SK-N-SH treated with all-trans-retinoic acid at 6 μM for 48 hours (cell line): ENCODE data around the gene KLHDC10.
A peak's percentile ranks its signal among the peaks of the same experiment; 100 is the strongest.

Experiments
- ATAC-seq: fragments of 200-7000 bp; cut with Tn5 transposase; 3 replicates; pipeline ENCODE4 v1.9.1; 2020; ENCODE audit warnings: mild to moderate bottlenecking, moderate library complexity
- ARNTL ChIP-seq: fragments of 450-650 bp; formaldehyde crosslinking; IDR thresholded peaks from 2 replicates; pipeline ENCODE4 v1.5.0; 2020; ENCODE audit warnings: low read depth, mild to moderate bottlenecking, moderate library complexity, borderline replicate concordance
- BACH2 ChIP-seq: fragments of 250-450 bp; sonication (Bioruptor Pico); IDR thresholded peaks from 2 replicates; pipeline ENCODE4 v1.9.0; 2021; ENCODE audit warnings: mild to moderate bottlenecking, borderline replicate concordance
- ESRRG ChIP-seq: fragments of 250-450 bp; sonication (Bioruptor Pico); IDR thresholded peaks from 2 replicates; pipeline ENCODE4 v1.6.1; 2021; ENCODE audit warnings: mild to moderate bottlenecking
- GLIS3 ChIP-seq: fragments of 250-450 bp; sonication (Bioruptor Pico); IDR thresholded peaks from 2 replicates; pipeline ENCODE4 v1.5.0; 2020; ENCODE audit warnings: mild to moderate bottlenecking, moderate library complexity
- OSR1 ChIP-seq: fragments of 250-450 bp; sonication (Bioruptor Pico); IDR thresholded peaks from 2 replicates; pipeline ENCODE4 v1.8.0; 2022; ENCODE audit warnings: moderate library complexity, mild to moderate bottlenecking, inconsistent platforms
- PPARA ChIP-seq: fragments of 250-450 bp; sonication (Bioruptor Pico); IDR thresholded peaks from 2 replicates; pipeline ENCODE4 v1.5.0; 2020; ENCODE audit warnings: mild to moderate bottlenecking, borderline replicate concordance
- RARB ChIP-seq: fragments of 250-450 bp; sonication (Bioruptor Pico); IDR thresholded peaks from 2 replicates; pipeline ENCODE4 v1.8.0; 2021; ENCODE audit warnings: mild to moderate bottlenecking, moderate library complexity
- SNAI2 ChIP-seq: fragments of 250-450 bp; sonication (Bioruptor Pico); IDR thresholded peaks from 2 replicates; pipeline ENCODE4 v1.5.0; 2020; ENCODE audit warnings: mild to moderate bottlenecking, moderate library complexity
- TCF4 ChIP-seq: fragments of 250-450 bp; sonication (Bioruptor Pico); IDR thresholded peaks from 2 replicates; pipeline ENCODE4 v1.8.0; 2021; ENCODE audit warnings: mild to moderate bottlenecking, moderate library complexity, borderline replicate concordance
- TOX ChIP-seq: fragments of 250-450 bp; sonication (Bioruptor Pico); IDR thresholded peaks from 2 replicates; pipeline ENCODE4 v1.8.0; 2021; ENCODE audit warnings: mild to moderate bottlenecking, moderate library complexity, borderline replicate concordance
- ZC3H10 ChIP-seq: fragments of 250-450 bp; sonication (Bioruptor Pico); IDR thresholded peaks from 2 replicates; pipeline ENCODE4 v1.5.1; 2021; ENCODE audit warnings: mild to moderate bottlenecking, moderate library complexity
- ZFP3 ChIP-seq: fragments of 250-450 bp; sonication (Bioruptor Pico); IDR thresholded peaks from 2 replicates; pipeline ENCODE4 v1.5.0; 2020; ENCODE audit warnings: mild to moderate bottlenecking, moderate library complexity
- ZNF565 ChIP-seq: fragments of 450-650 bp; formaldehyde crosslinking; conservative IDR thresholded peaks from 2 replicates; pipeline ENCODE4 v1.5.0; 2020; ENCODE audit warnings: low read depth, mild to moderate bottlenecking, moderate library complexity
- ZNF70 ChIP-seq: fragments of 450-650 bp; formaldehyde crosslinking; IDR thresholded peaks from 2 replicates; pipeline ENCODE4 v1.5.0; 2020; ENCODE audit warnings: mild to moderate bottlenecking, moderate library complexity
- ZNF8 ChIP-seq: fragments of 450-650 bp; formaldehyde crosslinking; IDR thresholded peaks from 2 replicates; pipeline ENCODE4 v1.5.0; 2020; ENCODE audit warnings: mild to moderate bottlenecking, moderate library complexity
- TF ChIP-seq, protein P1 (sequence below): fragments of 250-450 bp; sonication (Bioruptor Pico); IDR thresholded peaks from 2 replicates; pipeline ENCODE4 v1.5.1; 2020; ENCODE audit warnings: low read depth, mild to moderate bottlenecking, moderate library complexity
- TF ChIP-seq, protein P2 (sequence below): fragments of 250-450 bp; sonication (Bioruptor Pico); IDR thresholded peaks from 2 replicates; pipeline ENCODE4 v1.8.0; 2020; ENCODE audit warnings: mild to moderate bottlenecking, moderate library complexity, borderline replicate concordance
- TF ChIP-seq, protein P3 (sequence below): fragments of 250-450 bp; sonication (Bioruptor Pico); IDR thresholded peaks from 2 replicates; pipeline ENCODE4 v1.5.0; 2020; ENCODE audit warnings: mild to moderate bottlenecking, moderate library complexity
- TF ChIP-seq, protein P4 (sequence below): fragments of 250-450 bp; sonication (Bioruptor Pico); IDR thresholded peaks from 2 replicates; pipeline ENCODE4 v1.5.1; 2021; ENCODE audit warnings: mild to moderate bottlenecking, moderate library complexity
- TF ChIP-seq, protein P5 (sequence below): fragments of 250-450 bp; sonication (Bioruptor Pico); IDR thresholded peaks from 2 replicates; pipeline ENCODE4 v1.8.0; 2021; ENCODE audit warnings: low read depth, mild to moderate bottlenecking, moderate library complexity, borderline replicate concordance

The KLHDC10 gene

DNA sequence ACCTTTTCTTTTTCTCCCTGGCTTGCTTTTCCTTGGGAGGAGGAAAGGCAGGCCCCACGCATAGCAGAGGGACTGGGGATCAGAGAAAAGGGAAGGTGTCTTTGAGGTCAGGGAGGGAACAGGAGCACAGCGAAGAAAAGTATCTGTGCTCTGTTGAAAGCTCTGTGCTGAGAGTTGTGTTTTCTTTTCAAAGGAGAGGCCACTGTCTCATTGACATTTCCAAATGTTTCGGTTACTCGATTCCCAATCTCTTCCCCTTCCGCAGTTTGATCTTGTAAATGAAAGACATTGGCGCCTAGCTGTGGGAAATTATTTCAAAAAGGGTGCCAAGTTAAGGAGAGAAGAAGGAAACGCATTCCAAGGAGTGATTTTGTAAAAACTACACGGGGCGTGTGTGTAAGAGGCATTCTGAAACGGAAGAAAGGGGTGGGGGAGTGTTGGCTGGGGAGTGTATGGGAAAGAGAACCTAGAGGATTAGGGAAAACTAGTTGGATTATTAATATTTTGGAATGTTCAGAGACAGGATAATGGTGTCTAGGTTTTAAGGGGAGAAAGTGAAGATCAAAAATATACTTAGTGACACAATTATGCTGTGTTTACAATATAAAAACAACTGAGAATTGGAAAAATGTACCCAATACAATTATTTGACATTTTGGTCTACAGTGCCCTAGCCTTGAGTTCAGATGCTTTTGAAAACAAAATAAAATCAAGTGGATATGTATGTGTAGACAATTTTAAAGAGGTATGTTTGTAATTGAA lies 708 bp downstream of the KLHDC10 start:
- TF ChIP-seq ESRRG (CRISPR knock-in tag) (no peak), TCF4 (CRISPR knock-in tag) (no peak), GLIS3 (no peak), ZC3H10 (no peak), ZNF8 (CRISPR knock-in tag) (no peak), TOX (CRISPR knock-in tag) (no peak), ZFP3 (CRISPR knock-in tag) (no peak), BACH2 (CRISPR knock-in tag) (no peak), ARNTL (CRISPR knock-in tag) (no peak), PPARA (CRISPR knock-in tag) (no peak), SNAI2 (CRISPR knock-in tag) (no peak), ZNF70 (CRISPR knock-in tag) (no peak), OSR1 (no peak), ZNF565 (CRISPR knock-in tag) (no peak), RARB (CRISPR knock-in tag) (no peak)
- TF ChIP-seq, protein P1, sequence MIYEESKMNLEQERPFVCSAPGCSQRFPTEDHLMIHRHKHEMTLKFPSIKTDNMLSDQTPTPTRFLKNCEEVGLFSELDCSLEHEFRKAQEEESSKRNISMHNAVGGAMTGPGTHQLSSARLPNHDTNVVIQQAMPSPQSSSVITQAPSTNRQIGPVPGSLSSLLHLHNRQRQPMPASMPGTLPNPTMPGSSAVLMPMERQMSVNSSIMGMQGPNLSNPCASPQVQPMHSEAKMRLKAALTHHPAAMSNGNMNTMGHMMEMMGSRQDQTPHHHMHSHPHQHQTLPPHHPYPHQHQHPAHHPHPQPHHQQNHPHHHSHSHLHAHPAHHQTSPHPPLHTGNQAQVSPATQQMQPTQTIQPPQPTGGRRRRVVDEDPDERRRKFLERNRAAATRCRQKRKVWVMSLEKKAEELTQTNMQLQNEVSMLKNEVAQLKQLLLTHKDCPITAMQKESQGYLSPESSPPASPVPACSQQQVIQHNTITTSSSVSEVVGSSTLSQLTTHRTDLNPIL (CRISPR knock-in tag): no peak
- TF ChIP-seq, protein P2, sequence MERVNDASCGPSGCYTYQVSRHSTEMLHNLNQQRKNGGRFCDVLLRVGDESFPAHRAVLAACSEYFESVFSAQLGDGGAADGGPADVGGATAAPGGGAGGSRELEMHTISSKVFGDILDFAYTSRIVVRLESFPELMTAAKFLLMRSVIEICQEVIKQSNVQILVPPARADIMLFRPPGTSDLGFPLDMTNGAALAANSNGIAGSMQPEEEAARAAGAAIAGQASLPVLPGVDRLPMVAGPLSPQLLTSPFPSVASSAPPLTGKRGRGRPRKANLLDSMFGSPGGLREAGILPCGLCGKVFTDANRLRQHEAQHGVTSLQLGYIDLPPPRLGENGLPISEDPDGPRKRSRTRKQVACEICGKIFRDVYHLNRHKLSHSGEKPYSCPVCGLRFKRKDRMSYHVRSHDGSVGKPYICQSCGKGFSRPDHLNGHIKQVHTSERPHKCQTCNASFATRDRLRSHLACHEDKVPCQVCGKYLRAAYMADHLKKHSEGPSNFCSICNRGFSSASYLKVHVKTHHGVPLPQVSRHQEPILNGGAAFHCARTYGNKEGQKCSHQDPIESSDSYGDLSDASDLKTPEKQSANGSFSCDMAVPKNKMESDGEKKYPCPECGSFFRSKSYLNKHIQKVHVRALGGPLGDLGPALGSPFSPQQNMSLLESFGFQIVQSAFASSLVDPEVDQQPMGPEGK: no peak
- TF ChIP-seq, protein P3, sequence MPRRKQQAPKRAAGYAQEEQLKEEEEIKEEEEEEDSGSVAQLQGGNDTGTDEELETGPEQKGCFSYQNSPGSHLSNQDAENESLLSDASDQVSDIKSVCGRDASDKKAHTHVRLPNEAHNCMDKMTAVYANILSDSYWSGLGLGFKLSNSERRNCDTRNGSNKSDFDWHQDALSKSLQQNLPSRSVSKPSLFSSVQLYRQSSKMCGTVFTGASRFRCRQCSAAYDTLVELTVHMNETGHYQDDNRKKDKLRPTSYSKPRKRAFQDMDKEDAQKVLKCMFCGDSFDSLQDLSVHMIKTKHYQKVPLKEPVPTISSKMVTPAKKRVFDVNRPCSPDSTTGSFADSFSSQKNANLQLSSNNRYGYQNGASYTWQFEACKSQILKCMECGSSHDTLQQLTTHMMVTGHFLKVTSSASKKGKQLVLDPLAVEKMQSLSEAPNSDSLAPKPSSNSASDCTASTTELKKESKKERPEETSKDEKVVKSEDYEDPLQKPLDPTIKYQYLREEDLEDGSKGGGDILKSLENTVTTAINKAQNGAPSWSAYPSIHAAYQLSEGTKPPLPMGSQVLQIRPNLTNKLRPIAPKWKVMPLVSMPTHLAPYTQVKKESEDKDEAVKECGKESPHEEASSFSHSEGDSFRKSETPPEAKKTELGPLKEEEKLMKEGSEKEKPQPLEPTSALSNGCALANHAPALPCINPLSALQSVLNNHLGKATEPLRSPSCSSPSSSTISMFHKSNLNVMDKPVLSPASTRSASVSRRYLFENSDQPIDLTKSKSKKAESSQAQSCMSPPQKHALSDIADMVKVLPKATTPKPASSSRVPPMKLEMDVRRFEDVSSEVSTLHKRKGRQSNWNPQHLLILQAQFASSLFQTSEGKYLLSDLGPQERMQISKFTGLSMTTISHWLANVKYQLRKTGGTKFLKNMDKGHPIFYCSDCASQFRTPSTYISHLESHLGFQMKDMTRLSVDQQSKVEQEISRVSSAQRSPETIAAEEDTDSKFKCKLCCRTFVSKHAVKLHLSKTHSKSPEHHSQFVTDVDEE (CRISPR knock-in tag): no peak
- TF ChIP-seq, protein P4, sequence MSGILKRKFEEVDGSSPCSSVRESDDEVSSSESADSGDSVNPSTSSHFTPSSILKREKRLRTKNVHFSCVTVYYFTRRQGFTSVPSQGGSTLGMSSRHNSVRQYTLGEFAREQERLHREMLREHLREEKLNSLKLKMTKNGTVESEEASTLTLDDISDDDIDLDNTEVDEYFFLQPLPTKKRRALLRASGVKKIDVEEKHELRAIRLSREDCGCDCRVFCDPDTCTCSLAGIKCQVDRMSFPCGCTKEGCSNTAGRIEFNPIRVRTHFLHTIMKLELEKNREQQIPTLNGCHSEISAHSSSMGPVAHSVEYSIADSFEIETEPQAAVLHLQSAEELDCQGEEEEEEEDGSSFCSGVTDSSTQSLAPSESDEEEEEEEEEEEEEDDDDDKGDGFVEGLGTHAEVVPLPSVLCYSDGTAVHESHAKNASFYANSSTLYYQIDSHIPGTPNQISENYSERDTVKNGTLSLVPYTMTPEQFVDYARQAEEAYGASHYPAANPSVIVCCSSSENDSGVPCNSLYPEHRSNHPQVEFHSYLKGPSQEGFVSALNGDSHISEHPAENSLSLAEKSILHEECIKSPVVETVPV (CRISPR knock-in tag): no peak
- peak; percentile 38 for ATAC-seq

DNA sequence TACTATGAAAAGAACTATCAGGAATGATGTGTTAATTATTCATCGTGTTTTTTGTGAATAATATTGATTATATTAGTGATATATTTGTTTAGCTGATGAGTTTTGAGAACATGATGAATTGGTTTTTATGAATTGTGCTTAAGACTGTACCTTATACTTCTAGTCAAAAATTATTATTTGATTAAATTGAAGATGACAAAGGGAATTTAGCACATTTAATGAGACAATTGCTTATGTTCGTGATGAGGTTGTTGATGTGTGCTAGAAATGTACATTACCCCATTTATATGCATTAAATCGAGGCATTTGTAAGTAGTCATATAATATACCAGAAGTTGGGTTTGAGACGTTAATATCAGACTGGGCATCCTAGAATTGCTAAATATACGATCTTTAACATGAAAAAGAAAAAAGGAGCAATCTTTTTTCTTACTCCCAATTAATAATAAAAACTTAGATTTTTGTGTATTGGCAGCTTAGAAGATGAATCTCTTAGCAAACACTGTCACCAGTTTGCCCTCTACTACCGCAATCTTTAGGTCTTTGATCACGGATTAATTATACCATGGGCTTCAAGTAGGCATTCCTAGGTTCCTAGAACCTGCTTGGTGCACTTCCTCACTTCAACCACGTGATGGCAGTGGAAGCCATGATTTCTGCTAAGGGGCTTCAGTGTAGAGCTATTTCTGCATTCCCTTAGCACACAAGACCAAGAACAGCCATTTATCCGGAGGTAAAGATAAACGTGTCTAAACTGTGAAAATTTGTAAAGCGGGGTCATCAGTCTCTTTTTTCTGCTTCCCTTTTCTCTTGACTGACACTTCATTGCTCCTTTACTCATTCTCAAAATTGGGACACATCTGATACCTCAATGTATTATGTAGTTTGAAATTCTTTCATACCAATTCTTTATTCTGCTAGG lies 1.6 kb downstream of the KLHDC10 start:
- TF ChIP-seq TCF4 (CRISPR knock-in tag): no peak
- TF ChIP-seq, protein P2: no peak
- TF ChIP-seq, protein P5, sequence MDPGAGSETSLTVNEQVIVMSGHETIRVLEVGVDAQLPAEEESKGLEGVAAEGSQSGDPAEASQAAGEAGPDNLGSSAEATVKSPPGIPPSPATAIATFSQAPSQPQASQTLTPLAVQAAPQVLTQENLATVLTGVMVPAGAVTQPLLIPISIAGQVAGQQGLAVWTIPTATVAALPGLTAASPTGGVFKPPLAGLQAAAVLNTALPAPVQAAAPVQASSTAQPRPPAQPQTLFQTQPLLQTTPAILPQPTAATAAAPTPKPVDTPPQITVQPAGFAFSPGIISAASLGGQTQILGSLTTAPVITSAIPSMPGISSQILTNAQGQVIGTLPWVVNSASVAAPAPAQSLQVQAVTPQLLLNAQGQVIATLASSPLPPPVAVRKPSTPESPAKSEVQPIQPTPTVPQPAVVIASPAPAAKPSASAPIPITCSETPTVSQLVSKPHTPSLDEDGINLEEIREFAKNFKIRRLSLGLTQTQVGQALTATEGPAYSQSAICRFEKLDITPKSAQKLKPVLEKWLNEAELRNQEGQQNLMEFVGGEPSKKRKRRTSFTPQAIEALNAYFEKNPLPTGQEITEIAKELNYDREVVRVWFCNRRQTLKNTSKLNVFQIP (CRISPR knock-in tag): 0 out of 2 replicates have a peak, but pooled peaks have one; percentile 34
- ATAC-seq: peak; percentile 65
